ENCODE data around the gene SLC12A7.

DNA sequence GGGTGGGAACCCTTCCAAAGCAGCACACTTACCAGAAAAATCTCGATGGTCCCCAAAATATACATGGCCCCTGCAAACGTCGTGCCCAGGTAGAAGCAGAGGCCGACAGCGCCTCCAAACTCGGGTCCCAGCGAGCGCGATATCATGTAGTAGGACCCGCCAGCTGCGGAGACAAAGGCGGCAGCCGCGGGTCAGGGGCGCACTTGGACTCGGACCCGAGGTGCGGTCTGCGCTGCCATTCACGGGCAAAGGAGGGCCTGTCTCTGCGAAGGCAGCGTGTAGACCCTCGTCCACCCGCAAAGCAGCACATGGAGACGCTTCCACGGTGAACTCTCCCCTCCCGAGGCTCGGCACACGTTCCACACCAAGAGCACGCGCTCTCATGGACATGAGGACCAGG is 25.0 kb downstream of the SLC12A7 start:
- no peak for TF ChIP-seq POLR2A (IDR thresholded peaks at IDR 0.05)
- TF ChIP-seq, protein P1, sequence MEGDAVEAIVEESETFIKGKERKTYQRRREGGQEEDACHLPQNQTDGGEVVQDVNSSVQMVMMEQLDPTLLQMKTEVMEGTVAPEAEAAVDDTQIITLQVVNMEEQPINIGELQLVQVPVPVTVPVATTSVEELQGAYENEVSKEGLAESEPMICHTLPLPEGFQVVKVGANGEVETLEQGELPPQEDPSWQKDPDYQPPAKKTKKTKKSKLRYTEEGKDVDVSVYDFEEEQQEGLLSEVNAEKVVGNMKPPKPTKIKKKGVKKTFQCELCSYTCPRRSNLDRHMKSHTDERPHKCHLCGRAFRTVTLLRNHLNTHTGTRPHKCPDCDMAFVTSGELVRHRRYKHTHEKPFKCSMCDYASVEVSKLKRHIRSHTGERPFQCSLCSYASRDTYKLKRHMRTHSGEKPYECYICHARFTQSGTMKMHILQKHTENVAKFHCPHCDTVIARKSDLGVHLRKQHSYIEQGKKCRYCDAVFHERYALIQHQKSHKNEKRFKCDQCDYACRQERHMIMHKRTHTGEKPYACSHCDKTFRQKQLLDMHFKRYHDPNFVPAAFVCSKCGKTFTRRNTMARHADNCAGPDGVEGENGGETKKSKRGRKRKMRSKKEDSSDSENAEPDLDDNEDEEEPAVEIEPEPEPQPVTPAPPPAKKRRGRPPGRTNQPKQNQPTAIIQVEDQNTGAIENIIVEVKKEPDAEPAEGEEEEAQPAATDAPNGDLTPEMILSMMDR (IDR thresholded peaks at IDR 0.05): no peak
